Fibroblast of the aortic adventitia (primary cell): Measurements from ENCODE around the gene HNF1A. TPM values are rescaled to one million over a fixed set of nuclear protein-coding genes. Genes with fewer than 3 reads are reported as not detected.

ENCODE experiments used
- DNase-seq: peaks from one replicate; pipeline ENCODE4 v3.0.0-alpha.2; 2010; ENCODE audit warnings: low read depth
- H3K4me3 ChIP-seq: 2 replicates; pipeline ENCODE4 v1.5.1; 2011; ENCODE audit warnings: low read depth, mild to moderate bottlenecking, control low read depth, low read length, moderate library complexity
- CTCF ChIP-seq: IDR thresholded peaks from 2 replicates; pipeline ENCODE4 v1.5.1; 2011; ENCODE audit warnings: mild to moderate bottlenecking, low read length, control low read depth, inconsistent platforms; ENCODE audit not compliant: insufficient read depth
- total RNA-seq: library from RNA; depleted of rRNA; stranded (reverse); fragments of >200 nt; gene quantifications from 2 replicates; pipeline ENCODE4 v1.2.3, GENCODE V29; 2012; ENCODE audit warnings: low replicate concordance

The HNF1A gene
- total RNA-seq, 1 donor = 0.09 TPM

GRCh38 chr12:120959111-120959878 lies 19.0 kb upstream of the HNF1A start:
- no peak overlapping the region for H3K4me3 ChIP-seq
- no peak for DNase-seq
- TF ChIP-seq CTCF = no peak

- TF ChIP-seq CTCF = no peak
- no peak for DNase-seq
- H3K4me3 ChIP-seq = no peak overlapping the region
Measured at GRCh38 chr12:120960657-120961056, 17.7 kb upstream of the HNF1A start.

- DNase-seq = no peak
- TF ChIP-seq CTCF = no peak
- no peak overlapping the region for H3K4me3 ChIP-seq
Measured at GRCh38 chr12:120961604-120962531, 16.5 kb upstream of the HNF1A start.

GRCh38 chr12:120962532-120963020 lies 15.8 kb upstream of the HNF1A start:
- no peak overlapping the region for H3K4me3 ChIP-seq
- no peak for DNase-seq
- TF ChIP-seq CTCF = no peak

GRCh38 chr12:120964298-120964697 lies 14.0 kb upstream of the HNF1A start:
- no peak for DNase-seq
- no peak overlapping the region for H3K4me3 ChIP-seq
- no peak for TF ChIP-seq CTCF

- no peak for TF ChIP-seq CTCF
- no peak for DNase-seq
- no peak overlapping the region for H3K4me3 ChIP-seq
Measured at GRCh38 chr12:120965534-120966091, 12.7 kb upstream of the HNF1A start.
